Keratinocyte (primary cell): ENCODE results near the gene UBA3. TPM values are rescaled to one million over a fixed set of nuclear protein-coding genes. Genes with fewer than 3 reads are reported as not detected.

ENCODE experiments used
- DNase-seq: peaks from one replicate; pipeline ENCODE4 v3.0.0-alpha.2; 2011; ENCODE audit warnings: low read depth, missing footprints, low spot score
- FAIRE-seq: peaks from 2 replicates; lab custom pipeline; 2011; peaks lifted over from hg19 to GRCh38; lab: Jason Lieb, UNC
- H2AFZ ChIP-seq: 2 replicates; pipeline ENCODE4 v1.6.0; 2012; ENCODE audit warnings: low read length, control low read depth, inconsistent platforms; ENCODE audit not compliant: control insufficient read depth
- H3K27ac ChIP-seq: 2 replicates; pipeline ENCODE4 v1.5.1; 2011; ENCODE audit warnings: low read length; ENCODE audit not compliant: control insufficient read depth, insufficient read depth
- H3K27me3 ChIP-seq: 3 replicates; pipeline ENCODE4 v1.6.0; 2011; ENCODE audit warnings: low read length; ENCODE audit not compliant: control insufficient read depth, insufficient read depth; ENCODE audit errors: extremely low read depth
- H3K36me3 ChIP-seq, 2 experiments: 2 replicates in 1 of 2; 3 replicates in 1 of 2; pipeline ENCODE4 v1.5.1; 2011; ENCODE audit warnings: low read length in 2 of 2, mild to moderate bottlenecking in 1 of 2; ENCODE audit not compliant: control insufficient read depth in 2 of 2, insufficient read depth in 2 of 2; ENCODE audit errors: extremely low read depth in 1 of 2
- H3K4me1 ChIP-seq: 3 replicates; pipeline ENCODE4 v1.5.1; 2011; ENCODE audit warnings: low read length; ENCODE audit not compliant: control insufficient read depth, insufficient read depth; ENCODE audit errors: extremely low read depth
- H3K4me2 ChIP-seq: 3 replicates; pipeline ENCODE4 v1.6.0; 2011; ENCODE audit warnings: low read depth, low read length; ENCODE audit not compliant: control insufficient read depth, insufficient read depth; ENCODE audit errors: extremely low read depth
- H3K4me3 ChIP-seq, 3 experiments: fragments of 200-600 bp in 1 of 3; sonication (generic) in 1 of 3; 2 replicates in 2 of 3; 3 replicates in 1 of 3; pipeline ENCODE4 v1.5.1; 2011 to 2016; ENCODE audit warnings: low read length in 3 of 3, mild to moderate bottlenecking in 3 of 3, control low read depth in 2 of 3, inconsistent platforms in 1 of 3, low read depth in 1 of 3, mixed read lengths in 1 of 3, mixed run types in 1 of 3, moderate library complexity in 1 of 3; ENCODE audit not compliant: control insufficient read depth in 2 of 3, insufficient read depth in 2 of 3; ENCODE audit errors: extremely low read depth in 1 of 3
- H3K79me2 ChIP-seq: 2 replicates; pipeline ENCODE4 v1.6.0; 2012; ENCODE audit warnings: low read length; ENCODE audit not compliant: control insufficient read depth, insufficient read depth
- H3K9ac ChIP-seq: 3 replicates; pipeline ENCODE4 v1.6.0; 2011; ENCODE audit warnings: low read length; ENCODE audit not compliant: control insufficient read depth, insufficient read depth; ENCODE audit errors: extremely low read depth
- H3K9me1 ChIP-seq: 3 replicates; pipeline ENCODE4 v1.6.0; 2011; ENCODE audit warnings: low read length; ENCODE audit not compliant: control insufficient read depth, insufficient read depth; ENCODE audit errors: extremely low read depth
- H3K9me3 ChIP-seq: 2 replicates; pipeline ENCODE4 v1.5.1; 2012; ENCODE audit warnings: low read depth, low read length; ENCODE audit not compliant: control insufficient read depth
- H4K20me1 ChIP-seq: 3 replicates; pipeline ENCODE4 v1.6.0; 2011; ENCODE audit warnings: low read length; ENCODE audit not compliant: control insufficient read depth, insufficient read depth; ENCODE audit errors: extremely low read depth
- CTCF ChIP-seq, 3 experiments: IDR thresholded peaks in 1 of 3; conservative IDR thresholded peaks in 1 of 3; optimal IDR thresholded peaks in 1 of 3; 2 replicates in 2 of 3; 3 replicates in 1 of 3; pipeline versions ENCODE3 to v1.5.1; 2011; ENCODE audit warnings: low read length in 3 of 3, mild to moderate bottlenecking in 3 of 3, moderate library complexity in 2 of 3, control low read depth in 1 of 3, inconsistent platforms in 1 of 3; ENCODE audit not compliant: insufficient read depth in 2 of 3; ENCODE audit errors: extremely low read depth in 1 of 3
- EZH2 ChIP-seq: IDR thresholded peaks from one replicate; pipeline ENCODE4 v1.6.1; 2012; ENCODE audit warnings: inconsistent platforms, mild to moderate bottlenecking, low read length, moderate library complexity
- dilution Hi-C: fragments of 300-500 bp; cut with MboI; formaldehyde crosslinking; loops from one replicate; pipeline ENCODE4 v1.7.0; 2020; ENCODE audit warnings: low sequenced_read_pairs; ENCODE audit not compliant: extremely low pct_ligation_motif_present
- polyA plus RNA-seq, 5 experiments: library from polyadenylated mRNA; depleted of rRNA in 3 of 5; stranded (reverse) in 3 of 5; stranded (forward) in 1 of 5; unstranded in 1 of 5; fragments of >200 nt; gene quantifications; 1 replicate in 1 of 5; 2 replicates in 3 of 5; 3 replicates in 1 of 5; pipeline versions ENCODE4 v1.2.1 to v1.2.3, GENCODE V29; 2011 to 2012; ENCODE audit warnings: missing spikeins in 2 of 5, low read depth in 1 of 5, low replicate concordance in 1 of 5

Gene UBA3
- polyA plus RNA-seq, 1 donor (not counting 4 experiments of a cell fraction or from before 2014, with no cell fraction given), result 125 TPM

GRCh38 chr3:69016901-69017300 lies 63.3 kb downstream of the UBA3 start:
- no peak for TF ChIP-seq EZH2
- TF ChIP-seq CTCF (optimal IDR thresholded peaks at IDR 0.05 in 1 of 3, IDR thresholded peaks at IDR 0.05 in 1 of 3, conservative IDR thresholded peaks at IDR 0.05 in 1 of 3; ENCODE audit: extremely low read depth in 1 of 3, insufficient read depth in 2 of 3, low read length in 3 of 3), result no peak
- Histone ChIP-seq H2AFZ (no peak overlapping the region), H4K20me1 (no peaks in the 10 kb centered on the region), H3K9me1 (no peaks in the 10 kb centered on the region), H3K27ac (no peak overlapping the region), H3K4me1 (peaks cover 14% of the 10 kb centered on the region), H3K9me3 (no peaks in the 10 kb centered on the region), H3K9ac (no peak overlapping the region), H3K4me3 (no peak overlapping the region), H3K27me3 (no peaks in the 10 kb centered on the region), H3K4me2 (no peak overlapping the region), H3K79me2 (peaks cover 13% of the 10 kb centered on the region), H3K36me3 (peaks cover 0 to 4% of the 10 kb centered on the region in 2 experiments)
- FAIRE-seq (no peak), DNase-seq (no peak)
- dilution Hi-C loops, result no loop called here

GRCh38 chr3:69016102-69016501 lies 64.1 kb downstream of the UBA3 start:
- no peaks in the 10 kb centered on the region for H3K9me3 ChIP-seq
- H3K9ac ChIP-seq, result no peak overlapping the region
- peaks cover 17% of the 10 kb centered on the region for H3K79me2 ChIP-seq
- no peak for DNase-seq
- no peak overlapping the region for H2AFZ ChIP-seq
- no peaks in the 10 kb centered on the region for H3K9me1 ChIP-seq
- dilution Hi-C loops, result no loop called here
- FAIRE-seq, result no peak
- H3K27me3 ChIP-seq, result no peaks in the 10 kb centered on the region
- H3K36me3 ChIP-seq, result peaks cover 0 to 2% of the 10 kb centered on the region in 2 experiments
- H3K27ac ChIP-seq, result no peak overlapping the region
- H4K20me1 ChIP-seq, result no peaks in the 10 kb centered on the region
- TF ChIP-seq CTCF (optimal IDR thresholded peaks at IDR 0.05 in 1 of 3, IDR thresholded peaks at IDR 0.05 in 1 of 3, conservative IDR thresholded peaks at IDR 0.05 in 1 of 3; ENCODE audit: extremely low read depth in 1 of 3, insufficient read depth in 2 of 3, low read length in 3 of 3) (no peak), EZH2 (no peak)
- H3K4me3 ChIP-seq, result no peak overlapping the region
- H3K4me1 ChIP-seq, result peaks cover 21% of the 10 kb centered on the region
- no peak overlapping the region for H3K4me2 ChIP-seq
